Measurements from ENCODE around the gene OTULIN. TPM values are rescaled to one million over a fixed set of nuclear protein-coding genes. Genes with fewer than 3 reads are reported as not detected.

Gene OTULIN
- polyA plus RNA-seq, 1 of the 3 experiments (the other 2 are of a cell fraction) = 6.6 TPM

DNA sequence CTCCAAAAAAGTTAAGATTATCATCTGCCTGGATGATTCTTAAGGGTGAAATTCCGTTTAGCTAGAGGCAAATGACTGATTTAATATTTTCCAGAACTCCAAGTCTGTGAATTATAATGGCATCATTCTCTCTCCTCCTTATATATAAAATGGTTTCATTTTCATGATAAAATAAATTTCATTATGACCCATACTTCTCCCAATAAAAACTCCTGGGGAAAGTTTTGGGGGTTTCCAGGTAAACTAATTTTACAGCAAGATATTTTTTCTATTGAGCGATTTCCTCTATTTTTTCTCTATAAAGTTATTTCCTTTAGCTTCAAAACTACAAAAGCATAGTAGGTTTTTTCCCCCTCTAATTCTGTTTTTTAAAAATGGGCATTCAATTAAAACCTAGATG, 7.6 kb upstream of the OTULIN start:
- no peak overlapping the region for H2AFZ ChIP-seq (ENCODE audit: low read depth)
- CTCF ChIA-PET = interaction anchor here (0.7 to 2.1 kb wide), 7 partner anchors 8 to 670 kb away, joined by 3 to 18 read pairs (median 3); no protein-coding TSS in a partner anchor
- DNase-seq = no peak
- H3K79me2 ChIP-seq (ENCODE audit: insufficient read depth) = no peaks in the 10 kb centered on the region
- H3K9me3 ChIP-seq = no peaks in the 10 kb centered on the region
- no peak overlapping the region for H3K27ac ChIP-seq (ENCODE audit: low read depth in 2 of 2, low read length in 1 of 2)
- no peaks in the 10 kb centered on the region for H3K36me3 ChIP-seq (replicated peaks in 1 of 2; ENCODE audit: control insufficient read depth in 1 of 2, insufficient read depth in 2 of 2, low read length in 1 of 2)
- H3K4me2 ChIP-seq = no peak overlapping the region
- TF ChIP-seq TAF1 (IDR thresholded peaks at IDR 0.05; ENCODE audit: borderline replicate concordance, low read depth, low read length) (no peak), MAX (IDR thresholded peaks at IDR 0.05; ENCODE audit: low read depth) (no peak)
- WGBS (ENCODE audit: low lambda C conversion rate) = 51% methylated on average over 2 of the region's 2 CpGs
- H3K9ac ChIP-seq = no peak overlapping the region
- H3K4me1 ChIP-seq (ENCODE audit: control insufficient read depth in 1 of 2, insufficient read depth in 2 of 2, low read depth in 1 of 2, low read length in 1 of 2) = no peaks in the 10 kb centered on the region
- peaks cover 11% of the 10 kb centered on the region for H3F3A ChIP-seq (replicated peaks; ENCODE audit: insufficient read depth)
- H3K9me2 ChIP-seq = no peaks in the 10 kb centered on the region
- H4K20me1 ChIP-seq (ENCODE audit: insufficient read depth) = no peaks in the 10 kb centered on the region
- POLR2A ChIA-PET = no interaction called here
- H3K27me3 ChIP-seq (ENCODE audit: insufficient read depth) = peaks cover 6% of the 10 kb centered on the region; the same call in 1 of the 2 replicates
- no peak overlapping the region for H3K4me3 ChIP-seq (ENCODE audit: low read depth in 2 of 2, low read length in 1 of 2)

- H3K9ac ChIP-seq = no peak overlapping the region
- no peak overlapping the region for H3K4me2 ChIP-seq
- CTCF ChIA-PET = interaction anchor here (1.2 to 1.9 kb wide), 2 partner anchors 12 to 295 kb away, joined by 4 to 7 read pairs; no protein-coding TSS in a partner anchor
These were observed 4.5 kb upstream of the OTULIN start for GRCh38 chr5:14659821-14660607.

DNA sequence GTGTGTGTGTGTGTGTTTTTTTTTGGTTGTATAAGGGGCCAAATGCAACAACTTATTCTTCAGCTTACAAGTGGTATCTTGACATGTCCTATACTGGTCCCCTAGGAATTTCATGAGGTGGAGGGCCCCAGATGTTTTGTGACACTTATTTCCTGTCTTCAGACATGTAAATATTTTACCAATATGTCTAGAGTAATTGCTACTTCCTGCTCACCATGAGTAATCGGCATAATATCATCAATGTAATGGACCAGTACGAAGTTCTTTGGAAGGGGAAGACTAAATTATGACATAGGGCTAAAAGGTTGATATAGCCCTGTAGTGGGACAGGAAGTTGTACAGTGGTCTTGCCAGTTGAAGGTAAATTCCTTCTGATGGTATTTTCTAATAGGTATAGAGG, 3.7 kb upstream of the OTULIN start:
- no peak overlapping the region for H3K9ac ChIP-seq
- no peak for TF ChIP-seq RAD21 (IDR thresholded peaks at IDR 0.05; ENCODE audit: low read length)
- no peak for TF ChIP-seq RCOR1 (IDR thresholded peaks at IDR 0.05; ENCODE audit: low read length)
- no peak for TF ChIP-seq IRF3 (IDR thresholded peaks at IDR 0.05; ENCODE audit: low read depth, low read length)
- no peak for TF ChIP-seq NRF1 (IDR thresholded peaks at IDR 0.05; ENCODE audit: low read depth, low read length)
- ChIA-PET POLR2A (no interaction called here), CTCF (interaction anchor here (1.2 to 2.3 kb wide), 2 partner anchors 12 to 296 kb away, joined by 4 to 11 read pairs; no protein-coding TSS in a partner anchor)
- H3K4me2 ChIP-seq = no peak overlapping the region
- no peak for DNase-seq
- H3K4me3 ChIP-seq (ENCODE audit: low read depth in 2 of 2, low read length in 1 of 2) = no peak overlapping the region
- H3K36me3 ChIP-seq (replicated peaks in 1 of 2; ENCODE audit: control insufficient read depth in 1 of 2, insufficient read depth in 2 of 2, low read length in 1 of 2) = no peaks in the 10 kb centered on the region
- no peaks in the 10 kb centered on the region for H3K27me3 ChIP-seq (ENCODE audit: insufficient read depth)
- 94% methylated on average over 2 of the region's 2 CpGs for WGBS (ENCODE audit: low lambda C conversion rate)
- peaks cover 10 to 13% of the 10 kb centered on the region in 2 experiments; a peak in 3 of 4 replicates for H3K4me1 ChIP-seq (ENCODE audit: control insufficient read depth in 1 of 2, insufficient read depth in 2 of 2, low read depth in 1 of 2, low read length in 1 of 2)
- H4K20me1 ChIP-seq (ENCODE audit: insufficient read depth) = peaks cover 6% of the 10 kb centered on the region
- no peaks in the 10 kb centered on the region for H3K9me2 ChIP-seq
- H2AFZ ChIP-seq (ENCODE audit: low read depth) = no peak overlapping the region
- no peak overlapping the region for H3K27ac ChIP-seq (ENCODE audit: low read depth in 2 of 2, low read length in 1 of 2)
- peaks cover 23% of the 10 kb centered on the region for H3K79me2 ChIP-seq (ENCODE audit: insufficient read depth)
- peaks cover 16% of the 10 kb centered on the region for H3F3A ChIP-seq (replicated peaks; ENCODE audit: insufficient read depth)
- no peaks in the 10 kb centered on the region for H3K9me3 ChIP-seq

More at GRCh38 chr5:14659821-14660607, 4.5 kb upstream of the OTULIN start:
- Histone ChIP-seq H3K27ac (ENCODE audit: low read depth in 2 of 2, low read length in 1 of 2) (no peak overlapping the region), H4K20me1 (ENCODE audit: insufficient read depth) (no peaks in the 10 kb centered on the region), H3K9me2 (no peaks in the 10 kb centered on the region), H3K27me3 (ENCODE audit: insufficient read depth) (no peaks in the 10 kb centered on the region), H3K4me1 (ENCODE audit: control insufficient read depth in 1 of 2, insufficient read depth in 2 of 2, low read depth in 1 of 2, low read length in 1 of 2) (peaks cover 7 to 10% of the 10 kb centered on the region in 2 experiments; a peak in 3 of 4 replicates), H3F3A (replicated peaks; ENCODE audit: insufficient read depth) (peaks cover 16% of the 10 kb centered on the region), H2AFZ (ENCODE audit: low read depth) (no peak overlapping the region), H3K36me3 (replicated peaks in 1 of 2; ENCODE audit: control insufficient read depth in 1 of 2, insufficient read depth in 2 of 2, low read length in 1 of 2) (no peaks in the 10 kb centered on the region), H3K4me3 (ENCODE audit: low read depth in 2 of 2, low read length in 1 of 2) (no peak overlapping the region), H3K79me2 (ENCODE audit: insufficient read depth) (peaks cover 15% of the 10 kb centered on the region), H3K9me3 (no peaks in the 10 kb centered on the region)
- WGBS (ENCODE audit: low lambda C conversion rate) = 91% methylated on average over 3 of the region's 3 CpGs
- no peak for DNase-seq
- POLR2A ChIA-PET = no interaction called here
- no peak for TF ChIP-seq RCOR1 (IDR thresholded peaks at IDR 0.05; ENCODE audit: low read length)
- TF ChIP-seq, protein P1, sequence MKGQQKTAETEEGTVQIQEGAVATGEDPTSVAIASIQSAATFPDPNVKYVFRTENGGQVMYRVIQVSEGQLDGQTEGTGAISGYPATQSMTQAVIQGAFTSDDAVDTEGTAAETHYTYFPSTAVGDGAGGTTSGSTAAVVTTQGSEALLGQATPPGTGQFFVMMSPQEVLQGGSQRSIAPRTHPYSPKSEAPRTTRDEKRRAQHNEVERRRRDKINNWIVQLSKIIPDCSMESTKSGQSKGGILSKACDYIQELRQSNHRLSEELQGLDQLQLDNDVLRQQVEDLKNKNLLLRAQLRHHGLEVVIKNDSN (IDR thresholded peaks at IDR 0.05; ENCODE audit: borderline replicate concordance, low read depth) = no peak
- no peak for TF ChIP-seq TCF12 (IDR thresholded peaks at IDR 0.05)
- no peak for TF ChIP-seq MXI1 (IDR thresholded peaks at IDR 0.05; ENCODE audit: low read depth, low read length)
- no peak for TF ChIP-seq RAD21 (IDR thresholded peaks at IDR 0.05; ENCODE audit: low read length)
- TF ChIP-seq YY1 (IDR thresholded peaks at IDR 0.05; ENCODE audit: low read depth) = no peak
- TF ChIP-seq SMC3 (IDR thresholded peaks at IDR 0.05; ENCODE audit: low read depth, low read length) = no peak

All from SK-N-SH (cell line).